HEK293T (cell line): ENCODE data around the gene CCDC88A.
"Not testable (repeated sequence)": the region's sequence is repeated elsewhere in the genome, so short reads cannot be mapped to it uniquely, and the experiment has no call there.

Experiments used
- CTCF ChIA-PET: fragments of 350-600 bp; formaldehyde crosslinking; extraction: SDS; loops from one replicate; lab custom pipeline; 2021; ENCODE audit warnings: antibody characterized with exemption, inconsistent platforms; lab: Yijun Ruan, JAX
- POLR2A ChIA-PET: fragments of 350-600 bp; formaldehyde crosslinking; extraction: SDS; loops from one replicate; lab custom pipeline; 2020; ENCODE audit warnings: antibody characterized with exemption, inconsistent platforms; lab: Yijun Ruan, JAX
- DNase-seq: peaks from one replicate; pipeline ENCODE4 v3.0.0; 2012; ENCODE audit warnings: mixed read lengths; ENCODE audit errors: extremely low spot score
- ARNT ChIP-seq: fragments of 450-650 bp; IDR thresholded peaks from 2 replicates; pipeline ENCODE4 v1.6.1; 2017; ENCODE audit warnings: mild to moderate bottlenecking
- BHLHE40 ChIP-seq: fragments of 450-650 bp; IDR thresholded peaks from 2 replicates; pipeline ENCODE4 v1.6.1; 2016; ENCODE audit warnings: mild to moderate bottlenecking, moderate library complexity, borderline replicate concordance
- CTBP1 ChIP-seq: fragments of 450-650 bp; IDR thresholded peaks from 2 replicates; pipeline ENCODE4 v1.6.1; 2016; ENCODE audit warnings: borderline replicate concordance
- ELF4 ChIP-seq: fragments of 450-650 bp; IDR thresholded peaks from 2 replicates; pipeline ENCODE4 v1.6.1; 2017; ENCODE audit warnings: antibody characterized with exemption
- FOXA1 ChIP-seq: fragments of 450-650 bp; IDR thresholded peaks from 2 replicates; pipeline ENCODE4 v1.6.1; 2016; ENCODE audit warnings: mild to moderate bottlenecking
- FOXK2 ChIP-seq: fragments of 450-650 bp; IDR thresholded peaks from 2 replicates; pipeline ENCODE4 v1.6.1; 2016; ENCODE audit warnings: mild to moderate bottlenecking
- FOXM1 ChIP-seq: fragments of 450-650 bp; IDR thresholded peaks from 2 replicates; pipeline ENCODE4 v1.6.1; 2017; ENCODE audit warnings: mild to moderate bottlenecking, borderline replicate concordance
- HDGF ChIP-seq: fragments of 450-650 bp; IDR thresholded peaks from 2 replicates; pipeline ENCODE4 v1.6.1; 2017; ENCODE audit warnings: antibody characterized with exemption, borderline replicate concordance
- L3MBTL2 ChIP-seq: fragments of 450-650 bp; conservative IDR thresholded peaks from 2 replicates; pipeline ENCODE4 v1.6.1; 2016; ENCODE audit warnings: mild to moderate bottlenecking
- LEF1 ChIP-seq: fragments of 450-650 bp; IDR thresholded peaks from 2 replicates; pipeline ENCODE4 v1.6.1; 2017; ENCODE audit warnings: mild to moderate bottlenecking, borderline replicate concordance
- NFRKB ChIP-seq: fragments of 450-650 bp; IDR thresholded peaks from 2 replicates; pipeline ENCODE4 v1.6.1; 2016; ENCODE audit warnings: mild to moderate bottlenecking, moderate library complexity
- SP1 ChIP-seq: fragments of 450-650 bp; IDR thresholded peaks from 2 replicates; pipeline ENCODE4 v1.6.1; 2017
- SUZ12 ChIP-seq: fragments of 450-650 bp; IDR thresholded peaks from 2 replicates; pipeline ENCODE4 v1.6.1; 2016; ENCODE audit warnings: mild to moderate bottlenecking
- TARDBP ChIP-seq: fragments of 450-650 bp; IDR thresholded peaks from 2 replicates; pipeline ENCODE4 v1.6.1; 2016
- ZNF384 ChIP-seq: fragments of 450-650 bp; IDR thresholded peaks from 2 replicates; pipeline ENCODE4 v1.6.1; 2016
- TF ChIP-seq, protein P1 (sequence below): fragments of 450-650 bp; IDR thresholded peaks from 2 replicates; pipeline ENCODE4 v1.6.1; 2016

The CCDC88A gene

GRCh38 chr2:55395724-55396605 is 23.7 kb downstream of the CCDC88A start:
- DNase-seq, result no peak
- CTCF ChIA-PET, result no interaction called here
- POLR2A ChIA-PET, result no interaction called here
- no peak for TF ChIP-seq SUZ12
- no peak for TF ChIP-seq LEF1
- no peak for TF ChIP-seq TARDBP
- TF ChIP-seq NFRKB, result no peak
- TF ChIP-seq, protein P1, sequence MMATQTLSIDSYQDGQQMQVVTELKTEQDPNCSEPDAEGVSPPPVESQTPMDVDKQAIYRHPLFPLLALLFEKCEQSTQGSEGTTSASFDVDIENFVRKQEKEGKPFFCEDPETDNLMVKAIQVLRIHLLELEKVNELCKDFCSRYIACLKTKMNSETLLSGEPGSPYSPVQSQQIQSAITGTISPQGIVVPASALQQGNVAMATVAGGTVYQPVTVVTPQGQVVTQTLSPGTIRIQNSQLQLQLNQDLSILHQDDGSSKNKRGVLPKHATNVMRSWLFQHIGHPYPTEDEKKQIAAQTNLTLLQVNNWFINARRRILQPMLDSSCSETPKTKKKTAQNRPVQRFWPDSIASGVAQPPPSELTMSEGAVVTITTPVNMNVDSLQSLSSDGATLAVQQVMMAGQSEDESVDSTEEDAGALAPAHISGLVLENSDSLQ, result no peak; the same call in 1 of the 2 replicates
- no peak for TF ChIP-seq FOXK2
- no peak for TF ChIP-seq ARNT

- CTCF ChIA-PET, result no interaction called here
Observed at GRCh38 chr2:55391615-55392242, 27.9 kb downstream of the CCDC88A start.

GRCh38 chr2:55391155-55391554 is 28.5 kb downstream of the CCDC88A start:
- POLR2A ChIA-PET, result interaction anchor here (1.0 kb wide), 1 partner anchor 29 kb away, joined by 4 read pairs; the partner anchor contains the start of gene CCDC88A
- no peak for TF ChIP-seq SUZ12
- no peak for TF ChIP-seq L3MBTL2
- TF ChIP-seq HDGF, result no peak
- no peak for TF ChIP-seq FOXK2
- no peak for TF ChIP-seq ELF4
- TF ChIP-seq ARNT, result no peak
- TF ChIP-seq TARDBP, result no peak
- TF ChIP-seq BHLHE40, result no peak
- no peak for TF ChIP-seq NFRKB
- TF ChIP-seq LEF1, result no peak
- no peak for TF ChIP-seq FOXM1
- no peak for TF ChIP-seq SP1
- TF ChIP-seq FOXA1, result no peak
- no peak for TF ChIP-seq ZNF384
- TF ChIP-seq, protein P1, result no peak
- TF ChIP-seq CTBP1, result no peak
- DNase-seq, result no peak
- CTCF ChIA-PET, result interaction anchor here (0.6 kb wide), 1 partner anchor 38 kb away, joined by 5 read pairs; no protein-coding TSS in a partner anchor

More at GRCh38 chr2:55391615-55392242, 27.9 kb downstream of the CCDC88A start:
- DNase-seq, result no peak
- no peak for TF ChIP-seq CTBP1
- no peak for TF ChIP-seq ELF4
- no peak for TF ChIP-seq ARNT
- TF ChIP-seq L3MBTL2, result no peak
- no peak for TF ChIP-seq NFRKB
- no peak for TF ChIP-seq SP1
- no peak for TF ChIP-seq TARDBP
- no peak for TF ChIP-seq FOXK2
- no peak for TF ChIP-seq SUZ12
- TF ChIP-seq ZNF384, result no peak
- no peak for TF ChIP-seq HDGF
- TF ChIP-seq BHLHE40, result no peak
- TF ChIP-seq, protein P1, result no peak
- TF ChIP-seq LEF1, result no peak
- POLR2A ChIA-PET, result interaction anchor here (1.0 kb wide), 1 partner anchor 28 kb away, joined by 4 read pairs; the partner anchor contains the start of gene CCDC88A

GRCh38 chr2:55385516-55385915 is 34.1 kb downstream of the CCDC88A start:
- CTCF ChIA-PET, DNase-seq, POLR2A ChIA-PET: not testable (repeated sequence)

DNA sequence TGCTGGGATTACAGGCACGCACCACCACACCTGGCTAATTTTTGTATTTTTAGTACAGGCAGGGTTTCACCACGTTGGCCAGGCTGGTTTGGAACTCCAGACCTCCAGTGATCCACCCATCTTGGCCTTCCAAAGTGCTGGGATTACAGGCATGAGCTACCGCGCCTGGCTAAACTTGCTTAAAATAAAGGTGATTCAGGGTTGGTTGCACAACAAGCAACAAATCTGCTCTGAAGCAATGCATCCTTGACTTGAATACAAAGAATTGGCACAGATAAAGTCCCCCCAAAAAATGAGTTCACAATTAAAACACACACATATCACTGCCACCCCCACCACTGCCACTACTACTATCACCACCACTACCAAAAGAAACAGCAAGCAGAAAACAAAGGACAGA is 34.9 kb downstream of the CCDC88A start:
- DNase-seq, result no peak
- TF ChIP-seq ZNF384, result no peak
- no peak for TF ChIP-seq HDGF
- no peak for TF ChIP-seq FOXA1
- TF ChIP-seq SP1, result no peak
- TF ChIP-seq ELF4, result no peak
- no peak for TF ChIP-seq CTBP1
- no peak for TF ChIP-seq L3MBTL2
- no peak for TF ChIP-seq BHLHE40
- no peak for TF ChIP-seq SUZ12
- no peak for TF ChIP-seq FOXM1
- TF ChIP-seq, protein P1, result no peak
- TF ChIP-seq LEF1, result no peak
- TF ChIP-seq ARNT, result no peak
- TF ChIP-seq NFRKB, result no peak
- TF ChIP-seq TARDBP, result no peak
- no peak for TF ChIP-seq FOXK2
- ChIA-PET CTCF (no interaction called here), POLR2A (no interaction called here)
